Kidney (tissue), 14 donors: ENCODE measurements around the gene CATSPERD. TPM values are rescaled to one million over a fixed set of nuclear protein-coding genes. Genes with fewer than 3 reads are reported as not detected.

Experiments
- DNase-seq, 5 donors: peaks; one replicate each; pipeline ENCODE4 v3.0.0-alpha.2; 2013 to 2020
- FAIRE-seq: peaks from 2 replicates; lab custom pipeline; 2012; peaks lifted over from hg19 to GRCh38; lab: Jason Lieb, UNC
- H3K27ac ChIP-seq, 2 donors: one replicate each; pipeline ENCODE4 v1.7.0; 2013; ENCODE audit warnings: low read depth in 2 of 2, low read length in 2 of 2, inconsistent platforms in 1 of 2
- H3K27me3 ChIP-seq: one replicate; pipeline ENCODE4 v1.7.1; 2013; ENCODE audit warnings: low read length, inconsistent platforms; ENCODE audit not compliant: control insufficient read depth, insufficient read depth
- H3K36me3 ChIP-seq, 3 donors: one replicate each; pipeline versions ENCODE4 v1.7.0 to v1.7.1; 2013; ENCODE audit warnings: low read length in 3 of 3, control low read depth in 1 of 3, inconsistent platforms in 1 of 3; ENCODE audit not compliant: insufficient read depth in 3 of 3, control insufficient read depth in 2 of 3
- H3K4me1 ChIP-seq, 3 donors: one replicate each; pipeline versions ENCODE4 v1.7.0 to v1.7.1; 2013; ENCODE audit warnings: low read length in 3 of 3, inconsistent platforms in 1 of 3, low read depth in 1 of 3; ENCODE audit not compliant: control insufficient read depth in 2 of 3, insufficient read depth in 2 of 3
- H3K4me3 ChIP-seq, 3 donors: one replicate each; pipeline versions ENCODE4 v1.7.0 to v1.8.1; 2013; ENCODE audit warnings: low read length in 3 of 3, control low read depth in 1 of 3, inconsistent platforms in 1 of 3
- H3K9ac ChIP-seq, 3 donors: one replicate each; pipeline versions ENCODE4 v1.7.0 to v1.7.1; 2013; ENCODE audit warnings: low read length in 3 of 3, control low read depth in 1 of 3, inconsistent platforms in 1 of 3
- H3K9me3 ChIP-seq, 3 donors: one replicate each; pipeline versions ENCODE4 v1.7.0 to v1.7.1; 2013; ENCODE audit warnings: low read length in 3 of 3, control low read depth in 1 of 3, inconsistent platforms in 1 of 3; ENCODE audit not compliant: control insufficient read depth in 2 of 3, insufficient read depth in 1 of 3
- CTCF ChIP-seq: IDR thresholded peaks from 3 replicates; pipeline ENCODE4 v1.5.1; 2012; ENCODE audit warnings: mild to moderate bottlenecking, moderate library complexity, borderline replicate concordance; ENCODE audit not compliant: insufficient read depth; ENCODE audit errors: extremely low read depth
- intact Hi-C: fragments of 100-400 bp; cut with DNase I; formaldehyde crosslinking; loops from one replicate; pipeline ENCODE4 v1.11.1; 2022
- polyA plus RNA-seq: library from polyadenylated mRNA; stranded (reverse); fragments of 350-450 nt; fragmentation: Illumina TruSeq; extraction: RNeasy Lipid Tissue Mini Kit (QIAGEN cat#74804); gene quantifications from one replicate; pipeline ENCODE4 v1.2.3, GENCODE V29; 2014; ENCODE audit warnings: low read depth, low replicate concordance; ENCODE audit not compliant: insufficient read depth
- total RNA-seq: library from RNA; stranded (reverse); fragmentation: NEBNext Ultra II Directional; extraction: Animal tissue kit (Norgen Biotek cat#: 25700); gene quantifications from one replicate; pipeline ENCODE4 v1.2.1, GENCODE V29; 2021
- donor health status: control.
- donor health status: control.
- donor health status: control.
- donor health status: control.
- donor health status: control.
- donor health status: DM: yes; HTN: yes; CAD: no.
- donor health status: Normal renal cell carcinoma (clear cell type).

Gene CATSPERD
- total and polyA plus RNA-seq, 2 donors from 2014 or later = not detected

- Histone ChIP-seq H3K4me1 (no peaks in the 10 kb centered on the region), H3K9me3 (no peaks in the 10 kb centered on the region), H3K9ac (no peak overlapping the region), H3K36me3 (peaks cover 0 to 16% (median 13%) of the 10 kb centered on the region in 3 donors), H3K27me3 (no peaks in the 10 kb centered on the region), H3K4me3 (no peak overlapping the region), H3K27ac (no peak overlapping the region)
- intact Hi-C loops = no loop called here
- DNase-seq = no peak
- FAIRE-seq = no peak
- TF ChIP-seq CTCF = no peak
Measured at GRCh38 chr19:5705552-5705951, 14.9 kb upstream of the CATSPERD start.

- FAIRE-seq (no peak), DNase-seq (no peak)
- peaks cover 0 to 25% (median 17%) of the 10 kb centered on the region in 3 donors for H3K36me3 ChIP-seq
- no peaks in the 10 kb centered on the region for H3K27me3 ChIP-seq
- no peak overlapping the region for H3K9ac ChIP-seq
- no peaks in the 10 kb centered on the region for H3K9me3 ChIP-seq
- no peak for TF ChIP-seq CTCF
- intact Hi-C loops = no loop called here
- H3K27ac ChIP-seq = no peak overlapping the region
- H3K4me3 ChIP-seq = no peak overlapping the region
- H3K4me1 ChIP-seq = no peaks in the 10 kb centered on the region
Measured at GRCh38 chr19:5706876-5707573, 13.4 kb upstream of the CATSPERD start.

- Histone ChIP-seq H3K4me3 (no peak overlapping the region), H3K36me3 (peaks cover 0 to 31% (median 21%) of the 10 kb centered on the region in 3 donors), H3K9ac (no peak overlapping the region), H3K9me3 (no peaks in the 10 kb centered on the region), H3K4me1 (no peaks in the 10 kb centered on the region), H3K27ac (no peak overlapping the region), H3K27me3 (no peaks in the 10 kb centered on the region)
- DNase-seq (peak in 1 of 5 donors; percentile 27), FAIRE-seq (no peak)
- no peak for TF ChIP-seq CTCF
- intact Hi-C loops = no loop called here
Measured at GRCh38 chr19:5707576-5708575, 12.6 kb upstream of the CATSPERD start.
